Mucosa of descending colon (tissue), 3 donors: ENCODE data around the gene LSS. TPM values are rescaled to one million over a fixed set of nuclear protein-coding genes. Genes with fewer than 3 reads are reported as not detected.

ENCODE experiments used
- ATAC-seq: fragments of 200-7000 bp; cut with Tn5 transposase; one replicate; pipeline ENCODE4 v1.9.1; 2020; ENCODE audit warnings: mild to moderate bottlenecking, moderate library complexity
- DNase-seq, 3 donors: peaks; one replicate each; pipeline ENCODE4 v3.0.0-alpha.2; 2020
- H3K36me3 ChIP-seq: fragments of 200-600 bp; one replicate; pipeline ENCODE4 v1.8.0; 2021; ENCODE audit warnings: low read depth, mild to moderate bottlenecking
- H3K4me1 ChIP-seq: fragments of 200-600 bp; one replicate; pipeline ENCODE4 v1.8.0; 2021; ENCODE audit warnings: low read depth, mild to moderate bottlenecking
- H3K4me3 ChIP-seq: fragments of 200-600 bp; one replicate; pipeline ENCODE4 v1.8.0; 2021; ENCODE audit warnings: mild to moderate bottlenecking
- H3K9me3 ChIP-seq: fragments of 200-600 bp; one replicate; pipeline ENCODE4 v1.8.0; 2021; ENCODE audit warnings: mild to moderate bottlenecking
- CTCF ChIP-seq: fragments of 200-600 bp; IDR thresholded peaks from one replicate; pipeline ENCODE4 v1.8.0; 2022; ENCODE audit warnings: antibody characterized with exemption, mild to moderate bottlenecking
- intact Hi-C, 2 donors: fragments of 100-400 bp; cut with DNase I in 1 of 2; cut with micrococcal nuclease in 1 of 2; formaldehyde crosslinking; loops; one replicate each; pipeline versions ENCODE4 v1.11.0 to v1.11.1; 2022; cut with DNase I, micrococcal nuclease
- total RNA-seq, 3 donors: library from RNA; stranded (reverse); fragmentation: NEBNext Ultra II Directional in 2 of 3; extraction: Animal tissue kit (Norgen Biotek cat#: 25700) in 2 of 3; gene quantifications; one replicate each; pipeline versions ENCODE4 v1.2.1 to v1.2.4, GENCODE V29; 2021 to 2023
- donor health status: DM: no; HTN: no; CAD: no; lungs with moderate emphysema.
- donor health status: DM: no; HTN: no; CAD: no.
- donor health status: DM: no; HTN: yes; CAD: no.

Gene LSS
- total RNA-seq, 3 donors from 2014 or later, result 72.6 to 84.8 (median 81.1) TPM

- DNase-seq (no peak), ATAC-seq (no peak)
- Histone ChIP-seq H3K4me1 (no peaks in the 10 kb centered on the region), H3K4me3 (no peak overlapping the region), H3K36me3 (peaks cover 11% of the 10 kb centered on the region), H3K9me3 (no peaks in the 10 kb centered on the region)
- TF ChIP-seq CTCF, result no peak
- intact Hi-C loops, result no loop called here
Measured at GRCh38 chr21:46266946-46267345, 38.4 kb upstream of the LSS start.

GRCh38 chr21:46265736-46266525, 37.4 kb upstream of the LSS start:
- intact Hi-C loops, result no loop called here
- ATAC-seq (no peak), DNase-seq (no peak)
- Histone ChIP-seq H3K9me3 (no peaks in the 10 kb centered on the region), H3K4me1 (no peaks in the 10 kb centered on the region), H3K4me3 (no peak overlapping the region), H3K36me3 (peaks cover 11% of the 10 kb centered on the region)
- TF ChIP-seq CTCF, result no peak

- Histone ChIP-seq H3K9me3 (no peaks in the 10 kb centered on the region), H3K36me3 (peaks cover 11% of the 10 kb centered on the region), H3K4me1 (no peaks in the 10 kb centered on the region), H3K4me3 (no peak overlapping the region)
- intact Hi-C loops, result no loop called here
- ATAC-seq, result peak; percentile 24
- no peak for TF ChIP-seq CTCF
- DNase-seq, result no peak
Measured at GRCh38 chr21:46264690-46265144, 36.1 kb upstream of the LSS start.

GRCh38 chr21:46264046-46264689, 35.6 kb upstream of the LSS start:
- ATAC-seq (no peak), DNase-seq (no peak)
- intact Hi-C loops, result no loop called here
- Histone ChIP-seq H3K36me3 (peaks cover 11% of the 10 kb centered on the region), H3K9me3 (no peaks in the 10 kb centered on the region), H3K4me3 (no peak overlapping the region), H3K4me1 (no peaks in the 10 kb centered on the region)
- no peak for TF ChIP-seq CTCF

GRCh38 chr21:46256501-46256994, 28.0 kb upstream of the LSS start:
- no peak for TF ChIP-seq CTCF
- H3K4me1 ChIP-seq, result no peaks in the 10 kb centered on the region
- intact Hi-C loops, result no loop called here
- no peaks in the 10 kb centered on the region for H3K9me3 ChIP-seq
- DNase-seq, result no peak
- H3K36me3 ChIP-seq, result peaks cover 24% of the 10 kb centered on the region
- no peak for ATAC-seq
- no peak overlapping the region for H3K4me3 ChIP-seq
